ENCODE measurements around the gene CBFA2T3. TPM values are rescaled to one million over a fixed set of nuclear protein-coding genes. Genes with fewer than 3 reads are reported as not detected.
"Not testable (repeated sequence)": the region's sequence is repeated elsewhere in the genome, so short reads cannot be mapped to it uniquely, and the experiment has no call there.

The CBFA2T3 gene
- total RNA-seq, 1 experiment from 2014 or later, result not detected

DNA sequence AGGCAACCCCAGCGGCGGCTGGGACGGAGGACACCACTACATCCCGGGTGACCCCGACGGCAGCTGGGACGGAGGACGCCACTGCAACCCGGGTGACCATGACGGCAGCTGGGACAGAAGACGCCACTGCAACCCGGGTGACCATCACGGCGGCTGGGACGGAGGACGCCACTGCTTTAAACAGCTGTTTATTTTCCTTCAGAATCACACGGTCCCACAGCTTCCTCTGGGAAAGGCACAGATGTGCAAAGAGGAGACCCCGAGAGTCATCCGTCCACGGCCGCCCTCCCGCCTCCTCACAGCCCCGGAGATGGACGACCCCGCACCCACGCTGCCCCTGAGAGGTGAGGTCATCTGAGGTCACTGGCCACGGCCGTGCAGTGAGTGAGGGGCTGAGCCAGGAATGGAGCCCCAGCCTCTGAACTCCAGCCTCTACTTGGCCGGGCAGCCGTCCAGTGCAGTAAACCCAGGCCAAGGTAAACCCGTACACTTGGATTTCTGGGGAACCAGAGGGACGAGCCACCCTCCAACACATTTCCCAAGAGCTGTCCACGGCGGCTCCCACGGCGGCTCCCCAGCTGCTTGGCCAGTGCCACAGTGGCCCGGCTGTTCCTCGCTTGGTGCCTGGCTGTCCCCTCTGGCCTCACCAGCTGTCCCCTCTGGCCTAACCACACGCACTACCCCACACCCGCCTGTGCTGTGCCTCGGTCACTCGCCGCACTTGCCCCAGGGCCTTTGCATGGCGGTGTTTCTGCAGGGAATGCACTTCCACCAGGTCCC lies 67.4 kb downstream of the CBFA2T3 start:
- DNase-seq (ENCODE audit: low spot score), result no peak

DNA sequence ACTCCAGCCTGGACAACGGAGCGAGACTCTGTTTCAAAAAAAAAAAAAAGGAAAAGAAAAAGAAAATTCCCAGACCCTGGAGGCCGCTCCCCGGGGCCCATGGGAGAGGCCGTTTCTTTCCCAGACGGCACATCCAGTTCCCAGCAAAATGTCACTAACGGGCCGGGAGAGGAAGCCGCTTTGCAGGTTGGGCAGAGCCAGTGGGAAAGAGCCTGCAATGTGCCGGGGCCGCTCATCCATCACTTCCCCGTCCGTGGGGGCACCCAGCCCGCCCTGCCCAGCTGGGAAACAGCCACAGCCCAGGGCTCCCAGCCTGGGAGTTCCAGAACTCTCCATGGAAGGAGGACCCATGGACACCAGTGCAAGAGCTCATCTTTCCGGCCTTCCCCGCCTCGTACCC lies 68.7 kb downstream of the CBFA2T3 start:
- no peak for DNase-seq (ENCODE audit: low spot score)

DNA sequence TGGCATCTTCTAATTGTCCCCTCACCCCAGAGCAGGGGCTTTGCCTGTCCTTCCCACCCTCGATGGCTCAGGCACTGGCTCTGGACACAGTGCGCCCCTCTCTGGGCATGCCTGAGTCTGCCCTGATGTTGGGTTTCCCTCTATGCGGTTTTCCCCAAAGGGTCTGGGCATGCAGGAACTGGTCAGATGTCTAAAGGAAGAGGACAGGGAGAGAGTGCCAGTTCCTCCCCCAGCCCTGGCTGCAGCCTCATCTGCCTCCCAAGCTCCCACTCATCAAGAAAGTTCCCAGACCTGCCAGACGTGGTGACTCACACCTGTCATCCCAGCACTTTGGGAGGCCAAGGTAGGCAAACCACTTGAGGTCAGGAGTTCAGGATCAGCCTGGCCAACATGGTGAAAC lies 69.2 kb downstream of the CBFA2T3 start:
- no peak for DNase-seq (ENCODE audit: low spot score)

DNA sequence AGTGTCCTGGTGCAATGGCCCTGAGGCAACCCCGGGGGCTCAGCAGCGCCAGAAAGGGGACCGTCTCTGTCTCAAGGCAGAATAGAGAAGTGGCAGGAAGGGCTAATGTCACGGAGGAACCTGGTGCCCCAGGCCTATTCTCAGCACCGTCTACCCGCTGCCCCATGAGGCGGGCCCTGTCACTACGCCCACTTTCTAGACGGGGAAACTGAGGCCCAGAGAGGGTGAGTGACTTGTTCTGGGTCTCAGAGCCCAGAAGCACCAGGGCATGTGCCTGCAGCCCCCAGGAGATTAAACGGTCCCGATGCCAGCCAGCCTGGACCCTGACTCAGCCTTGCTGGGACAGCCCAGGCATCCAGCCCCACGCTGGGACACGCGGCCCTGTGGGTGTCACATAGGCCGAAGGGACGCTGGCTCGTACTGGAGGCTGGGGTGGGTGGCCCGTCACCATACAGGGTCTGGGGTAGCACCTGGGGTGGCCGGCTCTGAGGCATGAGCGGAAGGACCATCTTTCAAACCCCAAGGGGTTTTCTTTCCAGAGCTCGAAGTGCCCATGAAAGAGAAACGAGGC lies 70.4 kb downstream of the CBFA2T3 start:
- DNase-seq (ENCODE audit: low spot score), result no peak

DNA sequence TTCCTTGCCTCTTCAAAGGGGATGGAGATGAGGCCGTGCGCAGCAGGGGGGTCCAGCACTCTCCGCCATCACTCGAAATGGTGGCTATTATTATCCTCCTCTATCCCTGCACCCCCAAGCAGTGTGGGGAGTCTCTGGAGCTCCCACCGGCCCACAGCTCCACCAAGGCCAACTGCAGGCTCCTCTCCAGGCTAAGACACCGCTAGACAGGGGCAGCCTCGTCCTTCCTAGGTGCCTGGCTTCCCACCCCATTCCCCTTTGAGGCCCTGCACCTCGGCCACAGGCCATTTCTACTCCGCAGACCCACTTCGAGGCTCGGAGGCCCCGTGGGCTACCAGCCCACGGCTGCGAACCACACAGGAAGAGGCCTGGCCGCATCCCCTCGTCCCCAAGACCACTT lies 71.0 kb downstream of the CBFA2T3 start:
- no peak for DNase-seq (ENCODE audit: low spot score)

DNA sequence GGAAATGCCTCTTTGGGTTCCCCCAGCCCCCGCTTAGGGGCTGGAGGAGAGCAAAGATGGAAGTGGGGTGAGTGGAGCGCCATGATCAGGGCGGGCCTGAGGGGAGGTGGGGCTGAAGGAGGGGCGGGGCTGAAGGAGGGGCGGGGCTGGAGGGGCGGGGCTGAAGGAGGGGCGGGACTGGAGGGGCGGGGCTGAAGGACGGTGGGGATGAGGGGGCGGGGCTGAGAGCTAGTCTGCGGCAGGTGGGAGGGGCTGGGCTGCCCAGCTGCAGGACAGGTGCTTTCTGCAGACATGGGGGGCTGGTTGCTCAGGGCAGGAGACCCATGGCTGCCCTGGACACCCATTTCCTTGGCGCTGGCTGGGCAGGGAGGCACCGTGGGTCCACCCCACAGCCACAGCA lies 71.4 kb downstream of the CBFA2T3 start:
- no peak for DNase-seq (ENCODE audit: low spot score)

DNA sequence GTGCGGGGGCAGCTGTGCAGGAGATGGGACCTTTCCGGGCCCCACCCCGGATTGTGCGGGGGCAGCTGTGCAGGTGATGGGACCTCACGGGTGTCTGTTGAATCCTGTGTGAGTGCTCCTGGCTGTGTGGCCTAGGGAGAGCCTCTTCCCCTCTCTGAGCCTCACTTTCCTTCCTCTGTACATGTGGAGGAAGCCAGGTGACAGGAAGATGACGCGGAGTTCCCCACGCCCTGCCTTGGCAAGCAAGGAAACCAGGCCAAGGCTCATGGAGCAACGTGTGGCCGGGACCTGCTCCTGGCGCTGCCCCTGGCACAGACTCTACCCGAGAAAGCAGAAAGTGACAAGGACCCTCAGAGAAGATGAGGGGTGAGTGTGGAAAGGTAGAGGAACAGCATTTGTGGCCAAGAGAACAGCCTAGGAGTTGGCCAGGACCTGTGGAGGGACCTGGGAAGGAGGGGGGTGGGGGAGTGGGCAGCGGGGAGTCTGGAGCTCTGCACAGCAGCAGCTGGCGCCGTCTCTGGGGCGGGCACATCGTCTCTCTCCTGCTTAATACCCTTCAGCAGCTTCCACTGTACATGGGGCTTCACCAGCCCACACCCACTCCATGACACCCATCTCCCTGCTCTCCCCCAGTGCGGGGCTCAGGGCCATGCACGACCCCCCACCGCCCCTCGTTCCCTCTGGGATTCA lies 72.2 kb downstream of the CBFA2T3 start:
- no peak for DNase-seq (ENCODE audit: low spot score)

DNA sequence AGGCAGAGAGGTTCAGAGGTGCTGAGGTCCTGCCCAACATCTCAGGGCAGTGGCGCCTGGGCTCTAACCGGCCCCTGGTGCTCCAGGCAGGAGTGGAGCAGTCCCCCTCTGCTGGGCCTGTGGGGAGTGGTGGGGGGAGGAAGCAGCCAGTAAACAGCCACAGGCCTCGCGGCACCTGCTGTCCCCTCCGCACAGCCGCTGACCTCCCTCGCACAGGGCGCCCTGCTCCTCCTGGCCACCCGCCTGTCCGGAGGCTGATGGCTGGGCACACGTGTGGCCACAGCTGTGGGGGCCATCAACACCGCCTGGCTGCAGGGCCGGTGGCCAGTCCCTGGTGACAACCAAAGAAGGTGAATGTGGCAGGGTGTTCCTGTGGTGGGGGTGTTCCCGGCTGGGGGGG lies 73.7 kb downstream of the CBFA2T3 start:
- no peak for DNase-seq (ENCODE audit: low spot score)

DNA sequence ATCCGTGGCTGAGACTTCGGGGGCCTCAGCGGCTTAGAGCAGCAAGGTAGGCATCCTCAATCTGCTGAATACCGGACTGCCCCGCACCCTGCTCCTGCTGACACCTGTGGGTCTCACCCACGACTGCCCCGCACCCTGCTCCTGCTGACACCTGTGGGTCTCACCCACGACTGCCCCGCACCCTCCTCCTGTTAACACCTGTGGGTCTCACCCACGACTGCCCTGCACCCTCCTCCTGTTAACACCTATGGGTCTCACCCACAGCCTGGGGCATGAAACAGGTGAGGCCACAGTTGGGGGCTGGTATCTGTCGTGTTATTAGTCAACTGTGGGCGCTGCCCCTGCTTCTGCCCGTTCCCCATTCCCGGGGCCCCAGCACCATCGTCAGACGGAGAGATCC lies 74.3 kb downstream of the CBFA2T3 start:
- no peak for DNase-seq (ENCODE audit: low spot score)

DNA sequence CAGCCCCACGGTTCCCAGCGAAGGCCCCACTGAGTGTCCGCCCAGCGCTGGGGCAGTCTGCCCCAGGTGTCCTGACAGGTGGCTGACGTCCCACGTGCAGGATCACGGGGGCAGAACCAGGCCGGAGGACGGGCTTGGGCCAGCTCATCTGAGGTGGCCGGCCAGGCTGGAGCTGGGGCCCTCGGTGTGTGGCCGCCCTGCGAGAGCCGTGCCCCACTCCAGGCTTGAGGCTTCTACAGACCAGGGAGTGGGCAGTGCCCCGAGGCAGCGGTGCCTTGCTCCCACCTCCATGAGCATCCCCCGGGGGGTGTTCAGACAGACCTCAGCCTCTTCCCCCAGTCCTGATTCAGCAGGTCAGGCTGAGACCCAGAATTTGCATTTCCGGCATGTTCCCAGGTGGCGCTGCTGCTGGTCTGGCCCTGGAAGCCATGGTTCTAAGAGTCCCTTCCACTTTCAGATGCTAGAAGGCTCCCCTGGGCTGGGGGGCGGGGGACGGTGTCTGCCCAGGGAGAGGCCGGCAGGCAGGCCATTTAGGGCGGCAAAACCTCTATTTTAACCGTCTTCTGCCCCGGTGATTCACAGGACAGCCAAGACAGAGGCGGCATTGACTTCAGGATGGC lies 75.2 kb downstream of the CBFA2T3 start:
- DNase-seq (ENCODE audit: low spot score), result no peak

DNA sequence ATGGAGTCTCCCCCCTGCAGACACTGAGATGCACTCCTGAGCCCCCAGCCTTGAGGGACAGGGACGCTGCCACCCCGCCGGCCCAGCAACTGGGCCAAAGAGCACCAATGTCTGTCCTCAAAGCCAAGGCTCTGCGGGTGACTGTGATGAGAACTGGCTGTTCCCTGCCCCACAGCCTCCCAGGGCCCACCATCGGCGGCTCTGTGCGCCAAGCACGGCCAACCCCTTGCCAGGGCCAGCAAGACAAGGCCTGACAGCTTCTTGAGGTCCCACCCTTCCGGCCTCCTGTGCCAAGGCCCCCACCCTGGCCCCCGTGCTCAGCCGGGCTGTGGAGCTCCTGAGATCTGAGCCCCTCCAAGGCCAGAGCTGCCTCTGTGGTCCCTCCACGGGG lies 76.3 kb downstream of the CBFA2T3 start:
- no peak for DNase-seq (ENCODE audit: low spot score)

DNA sequence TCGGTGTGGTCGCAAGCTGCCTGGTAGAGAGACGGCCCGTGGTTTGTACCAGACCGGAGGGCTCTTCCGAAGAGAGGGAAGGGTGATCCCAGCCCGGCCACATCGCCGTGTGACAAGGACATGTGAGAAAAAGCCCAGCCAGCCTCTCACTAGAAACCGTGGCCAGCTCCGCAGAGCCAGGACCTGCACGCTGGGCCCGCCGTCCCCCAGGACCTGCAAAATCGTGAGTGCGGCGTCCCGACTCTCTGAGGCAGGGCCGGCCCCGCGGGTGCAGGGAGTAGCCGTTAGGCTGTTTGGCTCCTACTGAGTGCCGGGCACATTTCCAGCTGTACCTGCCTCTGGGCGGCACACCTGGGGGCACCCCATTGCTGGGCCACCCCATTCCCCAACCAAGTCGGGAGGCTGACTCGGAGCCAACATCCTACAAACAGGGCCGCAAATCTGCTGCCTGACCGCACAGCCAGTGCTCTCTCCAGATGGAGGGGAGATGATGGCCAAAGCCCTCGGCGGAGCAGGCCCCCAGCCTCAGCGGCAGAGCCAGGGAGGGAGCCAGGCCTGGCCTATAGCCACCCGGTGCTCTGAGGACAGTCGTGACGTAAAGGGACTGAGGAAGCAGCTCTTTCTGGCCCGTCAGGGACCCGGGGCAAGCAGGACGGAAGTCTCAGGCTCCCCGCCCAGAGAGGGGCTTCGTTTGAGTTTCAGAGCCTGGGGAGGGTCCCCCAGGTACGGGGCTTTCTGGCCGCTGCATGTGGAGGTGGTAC lies 76.9 kb downstream of the CBFA2T3 start:
- no peak for DNase-seq (ENCODE audit: low spot score)

DNA sequence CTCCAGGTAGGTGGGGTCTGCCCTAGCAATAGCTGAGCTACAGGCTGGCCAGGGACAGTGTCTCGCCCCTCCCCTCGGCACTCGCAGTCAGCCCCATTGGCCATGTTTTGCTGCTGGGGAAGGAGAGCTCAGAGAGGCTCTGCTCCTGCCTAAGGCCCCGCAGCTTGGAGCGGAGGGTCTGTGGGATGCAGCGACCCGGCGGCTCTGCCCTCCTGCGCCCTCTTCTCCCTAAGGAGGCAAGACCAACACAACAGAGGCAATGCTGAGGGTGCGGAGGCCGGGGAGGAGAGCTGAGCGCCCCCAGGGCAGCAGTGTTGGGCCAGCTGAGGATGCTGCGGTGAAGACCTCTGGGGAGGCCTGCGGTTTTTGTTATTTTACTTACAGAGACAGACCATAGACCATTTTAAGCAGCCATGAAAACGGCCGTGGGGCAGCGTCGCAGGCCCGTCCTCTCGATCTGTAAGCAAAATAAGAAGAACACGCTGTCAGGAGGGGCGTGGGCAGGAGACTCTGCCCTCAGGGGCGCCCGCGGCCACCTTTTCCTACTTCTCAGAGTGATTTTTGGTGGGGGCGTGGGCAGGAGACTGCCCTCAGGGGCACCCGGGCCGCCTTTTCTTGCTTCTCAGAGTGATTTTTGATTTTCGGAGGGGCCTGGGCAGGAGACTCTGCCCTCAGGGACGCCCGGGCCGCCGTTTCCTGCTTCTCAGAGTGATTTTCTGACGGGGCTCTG lies 79.1 kb downstream of the CBFA2T3 start:
- no peak for DNase-seq (ENCODE audit: low spot score)

DNA sequence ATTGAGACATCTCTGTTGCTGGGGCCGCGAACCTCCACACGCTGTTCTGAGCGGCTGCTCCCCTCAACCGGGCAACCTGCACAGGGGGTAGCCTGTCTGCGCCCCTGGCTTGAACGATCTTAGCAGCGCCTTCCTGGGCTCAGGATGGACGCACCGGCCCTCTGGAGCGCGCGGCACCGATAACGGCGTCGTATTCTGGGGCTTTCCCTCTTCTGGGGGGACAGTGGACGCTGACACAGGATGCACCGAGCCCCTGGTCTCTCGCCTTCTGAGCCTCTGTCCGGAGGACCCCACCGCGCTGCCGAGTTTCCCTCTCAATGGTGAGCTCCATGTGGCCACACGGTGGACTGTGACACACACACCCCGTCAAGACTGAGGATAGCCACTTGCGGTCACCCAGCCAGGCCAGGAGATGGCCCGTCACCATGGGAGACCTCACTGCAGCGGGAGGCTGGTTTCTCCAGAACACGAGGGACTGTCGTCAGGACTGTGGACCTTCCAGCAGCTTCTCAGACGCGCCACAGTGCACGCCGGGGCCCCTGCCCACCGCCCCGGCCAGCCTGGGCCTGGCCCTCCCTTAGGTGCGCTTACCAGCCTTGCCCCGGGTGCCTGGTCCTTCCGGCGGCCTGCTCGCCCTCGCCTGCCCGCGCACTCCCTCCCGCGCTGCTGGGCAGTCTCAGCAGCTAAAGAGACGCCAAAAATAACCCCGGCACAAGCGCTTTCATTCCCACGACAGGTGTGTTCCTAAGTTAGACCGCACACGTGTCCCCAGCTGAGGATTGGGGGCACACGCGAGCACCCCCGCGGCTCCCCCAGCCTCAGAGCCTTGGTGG lies 80.6 kb downstream of the CBFA2T3 start:
- no peak for DNase-seq (ENCODE audit: low spot score)

DNA sequence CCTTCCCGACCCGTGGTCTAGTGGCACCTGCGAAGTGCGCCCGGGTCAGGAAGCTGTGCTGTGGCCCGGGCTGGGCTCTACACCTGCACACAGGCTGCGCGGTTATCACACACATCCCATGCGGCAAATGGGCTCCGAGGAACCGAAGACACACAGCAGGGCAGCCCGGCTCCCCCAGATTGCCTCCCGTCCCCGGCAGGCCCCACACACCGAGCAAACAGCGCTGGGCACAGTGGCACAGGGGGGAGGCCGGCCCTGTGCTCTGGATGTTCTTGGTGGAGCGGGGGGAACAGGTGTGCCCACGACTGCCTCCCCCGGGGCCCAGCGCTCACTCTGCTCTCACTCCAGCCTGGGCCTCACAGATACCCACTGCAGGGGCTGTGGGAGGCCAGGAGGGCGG lies 81.7 kb downstream of the CBFA2T3 start:
- no peak for DNase-seq (ENCODE audit: low spot score)

DNA sequence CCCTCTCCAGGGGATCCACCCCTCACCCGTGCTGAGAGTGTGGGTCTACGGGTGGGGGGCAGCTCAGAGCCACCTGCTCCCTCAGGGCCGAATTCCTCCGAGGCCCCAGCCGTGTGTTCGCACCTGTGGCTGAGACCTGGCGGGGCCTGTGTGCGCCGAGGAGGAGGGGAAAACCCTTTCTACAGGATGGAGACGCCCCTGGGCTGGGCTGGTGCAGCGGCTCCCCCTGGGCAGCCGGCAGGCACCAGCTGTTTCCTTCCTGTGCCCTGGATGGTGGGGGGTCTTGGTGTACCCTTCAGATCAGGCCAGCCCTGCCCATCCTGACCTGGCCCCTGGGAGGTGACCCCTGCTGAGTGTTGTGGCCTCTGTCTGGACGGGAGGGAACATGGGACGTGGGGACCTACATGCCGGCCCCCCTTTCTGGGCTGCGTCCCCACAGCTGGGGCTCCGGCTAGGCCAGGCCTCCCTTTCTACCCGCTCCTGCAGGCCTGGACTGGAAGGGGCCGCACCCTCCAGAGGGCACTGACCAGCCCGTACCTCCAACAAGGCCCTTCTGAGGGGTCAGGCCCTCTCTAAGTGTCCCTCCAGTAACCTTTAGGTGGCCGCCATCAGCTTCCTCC lies 82.2 kb downstream of the CBFA2T3 start:
- DNase-seq (ENCODE audit: low spot score), result no peak

DNA sequence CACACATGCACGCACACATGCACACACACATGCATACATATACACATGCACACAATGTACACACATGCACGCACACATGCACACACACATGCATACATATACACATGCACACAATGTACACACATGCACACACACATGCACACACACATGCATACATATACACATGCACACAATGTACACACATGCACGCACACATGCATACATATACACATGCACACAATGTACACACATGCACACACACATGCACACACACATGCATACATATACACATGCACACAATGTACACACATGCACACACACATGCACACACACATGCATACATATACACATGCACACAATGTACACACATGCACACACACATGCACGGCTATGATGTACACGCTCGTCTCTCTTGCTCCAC lies 82.7 kb downstream of the CBFA2T3 start:
- not testable (repeated sequence) for DNase-seq (ENCODE audit: low spot score)

DNA sequence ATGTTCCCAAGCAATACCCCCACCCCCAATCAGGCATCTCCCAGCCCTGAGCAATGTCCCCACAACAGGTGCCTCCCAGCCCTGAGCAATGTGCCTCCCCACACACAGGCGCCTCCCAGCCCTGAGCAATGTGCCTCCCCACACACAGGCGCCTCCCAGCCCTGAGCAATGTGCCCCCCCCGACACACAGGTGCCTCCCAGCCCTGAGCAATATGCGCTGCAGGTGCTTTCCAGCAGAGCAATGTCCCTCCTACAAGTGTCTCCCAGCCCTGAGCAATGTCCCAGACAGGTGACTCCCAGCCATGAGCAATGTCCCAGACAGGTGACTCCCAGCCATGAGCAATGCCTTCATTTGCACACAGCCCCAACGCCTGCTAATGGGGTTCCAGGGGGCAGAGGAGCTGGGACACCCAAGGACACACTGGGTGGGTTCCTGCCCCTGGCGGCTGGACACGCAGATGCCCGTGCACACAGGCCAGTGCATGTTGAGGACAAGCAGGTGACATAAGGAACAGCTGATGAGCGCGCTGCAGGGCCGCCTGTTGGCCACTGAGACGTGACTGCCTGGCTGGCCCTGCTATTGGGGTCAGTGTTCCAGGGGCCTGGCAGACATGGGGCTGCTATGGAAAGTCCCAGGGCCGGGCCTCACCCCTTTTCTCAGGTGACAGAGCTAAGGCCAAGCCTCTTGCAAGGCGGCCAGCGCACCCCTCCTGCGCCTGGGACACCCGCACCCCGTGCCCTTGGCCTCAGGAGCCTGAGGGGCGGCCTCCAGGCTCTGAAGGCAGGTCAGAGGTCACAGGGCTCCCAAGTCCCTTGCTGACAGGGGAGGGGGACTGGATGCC lies 83.7 kb downstream of the CBFA2T3 start:
- no peak for DNase-seq (ENCODE audit: low spot score)

DNA sequence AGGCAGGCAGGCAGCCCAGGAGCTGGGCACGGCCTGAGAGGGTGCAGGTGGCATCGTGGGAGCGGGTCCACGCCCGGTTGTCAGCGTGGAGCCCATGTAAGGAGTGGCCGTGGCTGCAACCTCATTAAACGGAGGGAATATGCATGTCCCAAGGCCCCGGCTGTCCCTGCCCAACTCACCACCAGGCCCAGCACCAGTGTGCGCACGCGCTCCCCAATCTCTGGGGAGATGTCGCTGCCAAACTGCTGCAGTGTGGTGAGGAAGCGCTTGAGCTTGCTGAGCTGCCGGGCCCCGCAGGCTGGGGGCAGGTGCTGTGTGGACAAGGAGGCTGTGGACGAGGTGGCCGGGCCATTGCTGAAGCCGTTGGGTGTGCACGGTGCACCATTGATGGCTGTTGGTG lies 84.9 kb downstream of the CBFA2T3 start:
- no peak for DNase-seq (ENCODE audit: low spot score)
